CD4-positive, alpha-beta memory T cell (primary cell): ENCODE data around the gene OR51F2. TPM values are rescaled to one million over a fixed set of nuclear protein-coding genes. Genes with fewer than 3 reads are reported as not detected.
A peak's percentile ranks its signal among the peaks of the same experiment; 100 is the strongest.
"Not testable (repeated sequence)": the region's sequence is repeated elsewhere in the genome, so short reads cannot be mapped to it uniquely, and the experiment has no call there.

Experiments
- CTCF ChIA-PET: fragments of 350-600 bp; sonication (Branson Sonifier 250); formaldehyde crosslinking; loops from one replicate; lab custom pipeline; 2021; ENCODE audit warnings: inconsistent platforms; ENCODE audit not compliant: partially characterized antibody; lab: Charles Lee
- POLR2A ChIA-PET: fragments of 350-600 bp; sonication (Branson Sonifier 250); formaldehyde crosslinking; loops from one replicate; lab custom pipeline; 2021; ENCODE audit not compliant: partially characterized antibody; lab: Charles Lee
- DNase-seq, 5 donors: peaks; one replicate each; pipeline versions ENCODE4 v3.0.0 to v3.0.0-alpha.2; 2020 to 2022; ENCODE audit warnings: mixed read lengths in 1 of 5
- H3K27ac ChIP-seq: one replicate; pipeline ENCODE4 v1.7.0; 2013; ENCODE audit warnings: low read depth, low read length
- H3K27me3 ChIP-seq: 2 replicates; pipeline ENCODE4 v1.7.0; 2013; ENCODE audit warnings: mild to moderate bottlenecking, low read length, moderate library complexity; ENCODE audit not compliant: insufficient read depth
- H3K36me3 ChIP-seq: 2 replicates; pipeline ENCODE4 v1.7.0; 2013; ENCODE audit warnings: mild to moderate bottlenecking, low read length, moderate library complexity; ENCODE audit not compliant: insufficient read depth
- H3K4me1 ChIP-seq: 2 replicates; pipeline ENCODE4 v1.7.0; 2013; ENCODE audit warnings: mild to moderate bottlenecking, low read length, moderate library complexity; ENCODE audit not compliant: insufficient read depth
- H3K4me3 ChIP-seq, 2 donors: one replicate each; pipeline ENCODE4 v1.7.0; 2013; ENCODE audit warnings: low read length in 2 of 2, mild to moderate bottlenecking in 1 of 2
- H3K9me3 ChIP-seq, 2 donors: one replicate each; pipeline ENCODE4 v1.7.0; 2013; ENCODE audit warnings: low read length in 2 of 2, control low read depth in 1 of 2; ENCODE audit not compliant: control insufficient read depth in 1 of 2
- H3K27ac Mint-ChIP-seq, 7 donors: one replicate each; pipeline ENCODE4 v1.8.0; 2020 to 2021; ENCODE audit warnings: mixed read lengths in 7 of 7, mild to moderate bottlenecking in 6 of 7, inconsistent platforms in 3 of 7, moderate library complexity in 3 of 7
- H3K27me3 Mint-ChIP-seq, 2 donors: one replicate each; pipeline ENCODE4 v1.8.0; 2020 to 2021; ENCODE audit warnings: mixed read lengths in 2 of 2
- H3K36me3 Mint-ChIP-seq, 2 donors: one replicate each; pipeline ENCODE4 v1.8.0; 2020 to 2021; ENCODE audit warnings: mixed read lengths in 2 of 2, inconsistent platforms in 1 of 2, mild to moderate bottlenecking in 1 of 2
- H3K4me1 Mint-ChIP-seq, 4 donors: one replicate each; pipeline ENCODE4 v1.8.0; 2020 to 2021; ENCODE audit warnings: mixed read lengths in 4 of 4, mild to moderate bottlenecking in 1 of 4
- H3K4me3 Mint-ChIP-seq, 8 donors: one replicate each; pipeline ENCODE4 v1.8.0; 2020 to 2021; ENCODE audit warnings: mixed read lengths in 8 of 8, mild to moderate bottlenecking in 7 of 8, moderate library complexity in 6 of 8, inconsistent platforms in 3 of 8
- H3K9me3 Mint-ChIP-seq, 8 donors: one replicate each; pipeline ENCODE4 v1.8.0; 2020 to 2021; ENCODE audit warnings: mixed read lengths in 8 of 8, mild to moderate bottlenecking in 5 of 8, inconsistent platforms in 3 of 8, moderate library complexity in 1 of 8
- intact Hi-C: fragments of 100-400 bp; cut with micrococcal nuclease; formaldehyde crosslinking; loops from one replicate; pipeline ENCODE4 v1.15.1; 2023
- polyA plus RNA-seq, 2 donors: library from polyadenylated mRNA; unstranded; fragments of 300-500 nt; fragmentation: Illumina TruSeq; gene quantifications; one replicate each; pipeline ENCODE4 v1.2.3, GENCODE V29; 2021
- total RNA-seq, 2 experiments: library from RNA; stranded (reverse); gene quantifications; one replicate each; pipeline ENCODE4 v1.2.3, GENCODE V29; 2021

OR51F2 gene
- total and polyA plus RNA-seq, 4 experiments from 2014 or later: not detected

DNA sequence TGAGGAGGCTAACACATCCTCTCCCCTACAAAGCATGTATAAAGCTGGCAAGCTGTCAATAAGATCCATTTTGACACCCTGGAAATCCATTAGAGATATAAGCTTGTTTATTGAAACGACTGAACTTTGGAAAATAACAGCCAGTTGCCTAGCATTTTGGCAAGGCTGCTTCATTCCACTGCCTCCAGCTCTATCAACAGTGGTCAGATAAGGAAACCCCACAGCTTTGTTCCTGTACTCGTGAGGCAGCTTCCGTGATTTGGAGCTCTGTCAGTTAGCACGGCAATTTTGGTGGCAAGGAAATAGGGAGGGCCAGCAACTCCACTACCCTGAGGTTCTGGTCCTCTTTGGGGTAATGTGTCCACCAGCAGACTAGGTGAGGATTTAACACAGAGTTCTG, 29.9 kb downstream of the OR51F2 start:
- Histone ChIP-seq H3K36me3 (no peaks in the 10 kb centered on the region), H3K9me3 (no peaks in the 10 kb centered on the region), H3K27me3 (no peaks in the 10 kb centered on the region), H3K4me1 (no peaks in the 10 kb centered on the region), H3K4me3 (no peak overlapping the region), H3K27ac (no peak overlapping the region)
- H3K4me1 Mint-ChIP-seq: no peaks in the 10 kb centered on the region
- ChIA-PET CTCF (no interaction called here), POLR2A (no interaction called here)
- intact Hi-C loops: no loop called here
- peaks cover 0 to 3% (median 0%) of the 10 kb centered on the region in 8 donors for H3K9me3 Mint-ChIP-seq
- no peak overlapping the region for H3K27ac Mint-ChIP-seq
- H3K4me3 Mint-ChIP-seq: no peak overlapping the region
- peaks cover 3 to 8% of the 10 kb centered on the region in 2 donors for H3K27me3 Mint-ChIP-seq
- no peaks in the 10 kb centered on the region for H3K36me3 Mint-ChIP-seq
- no peak for DNase-seq

DNA sequence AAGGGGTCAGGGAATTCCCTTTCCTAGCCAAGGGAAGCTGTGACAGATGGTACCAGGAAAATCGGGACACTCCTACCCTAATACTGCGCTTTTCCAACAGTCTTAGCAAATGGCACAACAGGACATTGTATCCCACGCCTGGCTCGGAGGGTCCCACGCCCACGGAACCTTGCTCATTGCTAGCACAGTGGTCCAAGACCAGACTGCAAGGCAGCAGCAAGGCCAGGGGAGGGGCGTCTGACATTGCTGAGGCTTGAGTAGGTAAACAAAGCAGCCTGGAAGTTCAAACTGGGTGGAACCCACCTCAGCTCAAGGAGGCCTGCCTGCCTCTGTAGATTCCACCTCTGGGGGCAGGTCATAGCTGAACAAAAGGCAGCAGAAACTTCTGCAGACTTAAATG, 33.2 kb downstream of the OR51F2 start:
- H3K36me3 ChIP-seq, H3K4me1 ChIP-seq, intact Hi-C loops, H3K27ac ChIP-seq, H3K9me3 ChIP-seq, H3K4me3 ChIP-seq, H3K4me3 Mint-ChIP-seq, H3K27ac Mint-ChIP-seq, H3K36me3 Mint-ChIP-seq, CTCF ChIA-PET, H3K27me3 Mint-ChIP-seq, H3K27me3 ChIP-seq, H3K9me3 Mint-ChIP-seq, POLR2A ChIA-PET, H3K4me1 Mint-ChIP-seq: not testable (repeated sequence)
- DNase-seq: peak in 1 of 5 donors; percentile 31

DNA sequence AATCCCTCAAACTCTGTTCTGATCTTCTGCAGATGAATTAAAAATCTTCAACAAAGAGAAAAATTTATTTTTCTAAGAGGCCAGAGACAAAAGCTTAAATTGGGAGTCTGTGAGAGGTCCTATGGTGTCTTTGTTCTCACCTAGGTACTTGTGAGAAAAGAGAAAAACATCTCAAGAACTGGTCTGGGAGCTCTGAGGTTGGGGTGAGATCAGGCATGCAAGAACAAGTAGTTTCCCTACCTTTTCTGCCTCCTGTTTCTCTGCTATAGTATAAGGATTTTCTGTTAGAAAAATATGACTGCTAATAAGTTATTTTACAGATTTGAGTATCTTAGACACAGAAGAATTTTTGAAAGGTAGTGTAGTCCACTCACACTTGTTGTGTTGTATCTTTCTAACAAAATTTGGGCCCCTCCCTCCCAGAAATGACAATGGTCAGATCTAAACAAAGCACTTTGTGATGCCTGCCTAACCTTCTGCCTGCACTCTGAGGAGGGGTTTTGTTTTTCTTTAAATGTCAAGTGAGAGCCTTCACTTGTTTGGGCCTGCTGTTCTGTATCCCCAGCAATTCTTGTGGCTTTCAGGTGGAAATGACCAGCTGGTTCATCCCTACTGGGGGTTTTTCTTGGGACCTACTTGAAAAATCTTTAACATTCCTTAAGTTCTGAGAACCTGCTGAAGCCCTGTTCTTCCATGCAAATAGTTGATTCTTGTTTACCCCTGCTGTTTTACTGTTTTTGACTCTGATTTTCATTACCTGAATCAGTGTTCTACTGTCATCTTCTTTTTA, 41.5 kb downstream of the OR51F2 start:
- intact Hi-C loops: no loop called here
- Mint-ChIP-seq H3K4me3 (no peak overlapping the region), H3K36me3 (no peaks in the 10 kb centered on the region), H3K27ac (no peak overlapping the region), H3K4me1 (peaks cover 0 to 3% (median 0%) of the 10 kb centered on the region in 4 donors), H3K27me3 (peaks cover 0 to 1% of the 10 kb centered on the region in 2 donors), H3K9me3 (peaks cover 0 to 8% (median 0%) of the 10 kb centered on the region in 8 donors)
- Histone ChIP-seq H3K27me3 (no peaks in the 10 kb centered on the region), H3K4me1 (no peaks in the 10 kb centered on the region), H3K27ac (no peak overlapping the region), H3K9me3 (no peaks in the 10 kb centered on the region), H3K4me3 (no peak overlapping the region), H3K36me3 (no peaks in the 10 kb centered on the region)
- ChIA-PET CTCF (no interaction called here), POLR2A (no interaction called here)
- no peak for DNase-seq

DNA sequence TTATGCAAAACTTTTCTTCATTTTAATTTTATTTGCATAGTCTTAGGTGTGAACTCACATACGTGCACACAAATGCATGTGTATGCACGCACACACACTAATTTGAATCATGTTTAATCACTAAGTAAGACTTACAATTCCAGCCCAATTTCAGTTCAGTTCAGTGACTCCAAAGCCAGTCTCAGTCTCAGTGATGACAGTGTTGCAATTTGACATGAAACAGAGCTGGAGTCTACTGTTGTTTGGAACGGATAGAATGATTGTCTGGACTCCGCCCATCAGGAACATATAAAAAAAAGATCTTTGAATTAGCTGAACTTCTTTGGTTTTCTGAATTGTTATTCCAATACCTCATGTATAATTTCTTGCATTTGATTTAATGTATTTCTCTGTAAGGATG, 42.8 kb downstream of the OR51F2 start:
- no peaks in the 10 kb centered on the region for H3K36me3 Mint-ChIP-seq
- peaks cover 0 to 3% (median 0%) of the 10 kb centered on the region in 4 donors for H3K4me1 Mint-ChIP-seq
- intact Hi-C loops: no loop called here
- Histone ChIP-seq H3K27me3 (no peaks in the 10 kb centered on the region), H3K9me3 (no peaks in the 10 kb centered on the region), H3K27ac (no peak overlapping the region), H3K4me1 (no peaks in the 10 kb centered on the region), H3K4me3 (no peak overlapping the region), H3K36me3 (no peaks in the 10 kb centered on the region)
- H3K27me3 Mint-ChIP-seq: no peaks in the 10 kb centered on the region
- no peak overlapping the region for H3K27ac Mint-ChIP-seq
- DNase-seq: no peak
- H3K4me3 Mint-ChIP-seq: no peak overlapping the region
- peaks cover 0 to 8% (median 0%) of the 10 kb centered on the region in 8 donors for H3K9me3 Mint-ChIP-seq
- POLR2A ChIA-PET: no interaction called here
- CTCF ChIA-PET: no interaction called here

DNA sequence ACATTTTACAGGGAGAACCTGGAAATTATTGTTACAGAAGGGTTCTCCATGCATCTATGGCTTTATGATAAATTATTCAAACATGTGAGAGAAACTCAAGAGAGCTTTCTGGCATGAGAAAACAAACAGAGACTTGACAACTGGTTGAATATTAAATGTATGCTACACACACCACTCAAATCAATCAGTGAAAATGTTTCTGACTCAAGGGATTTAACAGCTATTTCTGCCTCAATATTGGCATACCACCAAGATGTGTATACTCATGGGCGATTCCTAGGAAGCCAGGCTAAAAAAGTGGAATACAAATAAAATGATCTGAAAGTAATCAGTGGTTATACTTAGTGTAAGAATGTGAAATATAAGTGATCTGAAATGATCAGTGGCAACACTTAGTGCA, 44.7 kb downstream of the OR51F2 start:
- CTCF ChIA-PET: no interaction called here
- no peaks in the 10 kb centered on the region for H3K27me3 Mint-ChIP-seq
- Histone ChIP-seq H3K9me3 (no peaks in the 10 kb centered on the region), H3K27me3 (no peaks in the 10 kb centered on the region), H3K4me3 (no peak overlapping the region), H3K36me3 (no peaks in the 10 kb centered on the region), H3K4me1 (no peaks in the 10 kb centered on the region), H3K27ac (no peak overlapping the region)
- no peak overlapping the region for H3K4me3 Mint-ChIP-seq
- POLR2A ChIA-PET: interaction anchor here (0.5 kb wide), 1 partner anchor 11 kb away, joined by 3 read pairs; no protein-coding TSS in a partner anchor
- peaks cover 0 to 3% (median 0%) of the 10 kb centered on the region in 4 donors for H3K4me1 Mint-ChIP-seq
- no peaks in the 10 kb centered on the region for H3K36me3 Mint-ChIP-seq
- intact Hi-C loops: no loop called here
- no peak overlapping the region for H3K27ac Mint-ChIP-seq
- peaks cover 0 to 8% (median 0%) of the 10 kb centered on the region in 8 donors for H3K9me3 Mint-ChIP-seq
- DNase-seq: no peak

Other genes starting within 250 kb of the OR51F2 start
- gene OR52I2, start 239.6 kb upstream of the OR51F2 start, total RNA-seq: not detected
- gene OR52I2, start 239.6 kb upstream of the OR51F2 start, polyA plus RNA-seq: not detected
- not detected for gene OR52I1, start 227.3 kb upstream of the OR51F2 start, total RNA-seq
- under 1 TPM in 1 of 2 donors, not detected in 1; 0.23 TPM for gene OR52I1, start 227.3 kb upstream of the OR51F2 start, polyA plus RNA-seq
- gene TRIM68, start 213.1 kb upstream of the OR51F2 start, total RNA-seq: 10 to 100 TPM; 23.7 to 28.1 TPM
- gene TRIM68, start 213.1 kb upstream of the OR51F2 start, polyA plus RNA-seq: 10 to 100 TPM; 13.1 to 16.1 TPM
- gene OR51D1, start 183.8 kb upstream of the OR51F2 start, total RNA-seq: not detected
- not detected for gene OR51D1, start 183.8 kb upstream of the OR51F2 start, polyA plus RNA-seq
- not detected for gene OR51E1, start 177.3 kb upstream of the OR51F2 start, total RNA-seq
- not detected for gene OR51E1, start 177.3 kb upstream of the OR51F2 start, polyA plus RNA-seq
- not detected for gene OR51E2, start 123.5 kb upstream of the OR51F2 start, total RNA-seq
- gene OR51E2, start 123.5 kb upstream of the OR51F2 start, polyA plus RNA-seq: not detected
- gene MMP26, start 116.5 kb upstream of the OR51F2 start, total RNA-seq: not detected
- gene MMP26, start 116.5 kb upstream of the OR51F2 start, polyA plus RNA-seq: not detected
- gene OR51F1, start 51.4 kb upstream of the OR51F2 start, total RNA-seq: not detected
- gene OR51F1, start 51.4 kb upstream of the OR51F2 start, polyA plus RNA-seq: not detected
- gene OR52R1, start 16.9 kb upstream of the OR51F2 start, total RNA-seq: not detected
- not detected for gene OR52R1, start 16.9 kb upstream of the OR51F2 start, polyA plus RNA-seq
- not detected for gene OR51S1, start 27.9 kb downstream of the OR51F2 start, total RNA-seq
- not detected for gene OR51S1, start 27.9 kb downstream of the OR51F2 start, polyA plus RNA-seq
- not detected for gene OR51T1, start 60.6 kb downstream of the OR51F2 start, total RNA-seq
- not detected for gene OR51T1, start 60.6 kb downstream of the OR51F2 start, polyA plus RNA-seq
- not detected for gene OR51A7, start 82.5 kb downstream of the OR51F2 start, total RNA-seq
- gene OR51A7, start 82.5 kb downstream of the OR51F2 start, polyA plus RNA-seq: not detected
- gene OR51G2, start 98.0 kb downstream of the OR51F2 start, total RNA-seq: not detected
- gene OR51G2, start 98.0 kb downstream of the OR51F2 start, polyA plus RNA-seq: not detected
- gene OR51G1, start 103.0 kb downstream of the OR51F2 start, total RNA-seq: not detected
- not detected for gene OR51G1, start 103.0 kb downstream of the OR51F2 start, polyA plus RNA-seq
- gene OR51A4, start 126.3 kb downstream of the OR51F2 start, total RNA-seq: not detected
- gene OR51A4, start 126.3 kb downstream of the OR51F2 start, polyA plus RNA-seq: not detected
- gene OR51A2, start 134.4 kb downstream of the OR51F2 start, total RNA-seq: not detected
- gene OR51A2, start 134.4 kb downstream of the OR51F2 start, polyA plus RNA-seq: not detected
- gene OR51L1, start 173.5 kb downstream of the OR51F2 start, total RNA-seq: not detected
- not detected for gene OR51L1, start 173.5 kb downstream of the OR51F2 start, polyA plus RNA-seq
- not detected for gene OR52J3, start 225.2 kb downstream of the OR51F2 start, total RNA-seq
- gene OR52J3, start 225.2 kb downstream of the OR51F2 start, polyA plus RNA-seq: not detected
- gene OR52E2, start 238.3 kb downstream of the OR51F2 start, total RNA-seq: not detected
- gene OR52E2, start 238.3 kb downstream of the OR51F2 start, polyA plus RNA-seq: not detected
- gene OR52E1, start 248.3 kb downstream of the OR51F2 start, total RNA-seq: not detected
- not detected for gene OR52E1, start 248.3 kb downstream of the OR51F2 start, polyA plus RNA-seq